Mesendoderm (in vitro differentiated cells): Measurements from ENCODE around the gene NHLRC4.
A peak's percentile ranks its signal among the peaks of the same experiment; 100 is the strongest.

Experiments
- DNase-seq: peaks from one replicate; pipeline ENCODE4 v3.0.0; 2013
- H2AK5ac ChIP-seq: 2 replicates; pipeline ENCODE4 v1.6.1; 2013; ENCODE audit warnings: low read length, inconsistent platforms
- H2BK120ac ChIP-seq: 2 replicates; pipeline ENCODE4 v1.6.1; 2013; ENCODE audit warnings: low read depth, mild to moderate bottlenecking, low read length, moderate library complexity, mixed read lengths
- H2BK15ac ChIP-seq: replicated peaks from 2 replicates; pipeline ENCODE4 v1.6.1; 2013; ENCODE audit warnings: low read depth, mild to moderate bottlenecking, moderate library complexity
- H2BK5ac ChIP-seq: 2 replicates; pipeline ENCODE4 v1.6.1; 2013; ENCODE audit warnings: low read length, inconsistent platforms
- H3K18ac ChIP-seq: 2 replicates; pipeline ENCODE4 v1.6.1; 2013; ENCODE audit warnings: mild to moderate bottlenecking, low read length, mixed read lengths
- H3K23ac ChIP-seq: one replicate; pipeline ENCODE4 v1.6.1; 2013; ENCODE audit warnings: low read length
- H3K27ac ChIP-seq: 2 replicates; pipeline ENCODE4 v1.5.1; 2013; ENCODE audit warnings: low read depth, mild to moderate bottlenecking, inconsistent platforms, low read length, moderate library complexity
- H3K27me3 ChIP-seq: 2 replicates; pipeline ENCODE4 v1.6.1; 2013; ENCODE audit warnings: low read length, control low read depth, mild to moderate bottlenecking, inconsistent platforms; ENCODE audit not compliant: insufficient read depth, poor library complexity
- H3K36me3 ChIP-seq: 2 replicates; pipeline ENCODE4 v1.6.1; 2013; ENCODE audit warnings: low read length, inconsistent platforms; ENCODE audit not compliant: control insufficient read depth, insufficient read depth
- H3K4ac ChIP-seq: one replicate; pipeline ENCODE4 v1.6.1; 2013; ENCODE audit warnings: low read depth, mild to moderate bottlenecking, low read length, moderate library complexity
- H3K4me1 ChIP-seq: 2 replicates; pipeline ENCODE4 v1.6.1; 2013; ENCODE audit warnings: low read depth, low read length, inconsistent platforms; ENCODE audit not compliant: control insufficient read depth
- H3K4me2 ChIP-seq: 2 replicates; pipeline ENCODE4 v1.6.1; 2013; ENCODE audit warnings: low read length
- H3K4me3 ChIP-seq: 2 replicates; pipeline ENCODE4 v1.5.1; 2013; ENCODE audit warnings: mild to moderate bottlenecking, low read length
- H3K56ac ChIP-seq: one replicate; pipeline ENCODE4 v1.6.1; 2013; ENCODE audit warnings: low read length
- H3K79me1 ChIP-seq: 2 replicates; pipeline ENCODE4 v1.6.1; 2013; ENCODE audit warnings: low read length, inconsistent platforms
- H3K79me2 ChIP-seq: 2 replicates; pipeline ENCODE4 v1.6.1; 2013; ENCODE audit warnings: mild to moderate bottlenecking, low read length; ENCODE audit not compliant: control insufficient read depth, insufficient read depth
- H3K9ac ChIP-seq: 2 replicates; pipeline ENCODE4 v1.6.1; 2013; ENCODE audit warnings: low read length, inconsistent platforms
- H4K5ac ChIP-seq: one replicate; pipeline ENCODE4 v1.6.1; 2013; ENCODE audit warnings: low read length
- H4K8ac ChIP-seq: one replicate; pipeline ENCODE4 v1.6.1; 2013; ENCODE audit warnings: low read depth, mild to moderate bottlenecking, control low read depth, low read length, moderate library complexity
- WGBS: extraction: QIAGEN DNeasy Blood & Tissue Kit; methylation state at CpG from one replicate; pipeline ENCODE4 v1.1.7; 2013; ENCODE audit warnings: low lambda C conversion rate, missing lambda C conversion rate; ENCODE audit not compliant: insufficient coverage; ENCODE audit errors: extremely low coverage; 5-methylcytosine and 5-hydroxymethylcytosine counted together

NHLRC4 gene

DNA sequence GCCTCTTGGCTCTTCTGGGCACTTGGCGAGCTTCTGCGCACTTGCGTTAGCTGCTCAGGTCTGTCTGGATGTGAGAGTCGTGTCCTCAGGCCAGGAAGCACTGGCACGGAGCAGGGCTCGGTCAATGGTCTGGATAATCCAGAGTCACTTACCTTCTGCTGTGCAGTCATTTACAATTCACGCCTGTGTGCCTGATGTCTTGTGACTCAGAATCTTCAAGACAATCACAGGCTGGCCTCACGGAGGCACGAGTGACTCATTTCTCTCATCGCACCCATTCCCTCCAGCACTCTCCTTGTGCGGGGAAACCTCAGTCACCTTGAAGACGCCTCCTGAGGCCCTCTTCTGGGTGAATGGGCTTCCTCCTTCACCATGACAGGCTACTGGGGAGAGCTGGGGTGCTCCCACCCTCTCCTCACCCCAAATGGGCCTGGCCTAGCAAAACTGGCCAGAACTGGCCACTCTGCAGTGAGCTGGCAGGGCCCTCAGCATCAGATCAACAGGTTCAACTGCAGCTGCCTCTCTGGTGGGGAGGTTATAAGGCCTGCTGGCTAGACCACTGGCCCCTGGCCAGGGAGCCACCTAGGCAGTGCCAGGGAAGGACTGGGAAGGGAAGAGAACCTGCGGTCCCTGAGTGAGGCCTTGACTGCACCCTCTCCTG lies 41.2 kb upstream of the NHLRC4 start:
- Histone ChIP-seq H3K4ac (no peak overlapping the region), H4K8ac (no peak overlapping the region), H3K18ac (no peak overlapping the region), H3K9ac (peak overlapping the region; percentile 98), H2BK120ac (no peak overlapping the region), H3K4me1 (peaks cover 11% of the 10 kb centered on the region), H3K79me1 (peaks cover 28% of the 10 kb centered on the region), H3K79me2 (peaks cover 32% of the 10 kb centered on the region), H3K56ac (peak overlapping the region; percentile 99), H2BK15ac (no peak overlapping the region), H2AK5ac (no peak overlapping the region), H3K27me3 (no peaks in the 10 kb centered on the region), H2BK5ac (no peak overlapping the region), H3K27ac (no peak overlapping the region), H3K4me3 (no peak overlapping the region), H3K36me3 (peaks cover 1% of the 10 kb centered on the region), H4K5ac (no peak overlapping the region), H3K23ac (peak overlapping the region; percentile 0), H3K4me2 (peak overlapping the region; percentile 99)
- no CpG with 5 or more reads among the region's 13 CpGs for WGBS
- DNase-seq: peak; percentile 67

GRCh38 chr16:526181-527014 lies 40.4 kb upstream of the NHLRC4 start:
- Histone ChIP-seq H3K18ac (peak overlapping the region; percentile 35), H3K79me2 (peaks cover 39% of the 10 kb centered on the region), H2BK15ac (no peak overlapping the region), H3K79me1 (peaks cover 31% of the 10 kb centered on the region), H3K27me3 (no peaks in the 10 kb centered on the region), H3K27ac (peak overlapping the region; percentile 84), H3K23ac (peak overlapping the region; percentile 100), H2BK120ac (no peak overlapping the region), H3K36me3 (no peaks in the 10 kb centered on the region), H3K4me1 (peaks cover 11% of the 10 kb centered on the region), H3K56ac (peak overlapping the region; percentile 99), H3K4me2 (peak overlapping the region; percentile 99), H3K4ac (peak overlapping the region; percentile 44), H3K9ac (peak overlapping the region; percentile 98), H4K5ac (no peak overlapping the region), H2AK5ac (peak overlapping the region; percentile 43), H4K8ac (no peak overlapping the region), H3K4me3 (peak overlapping the region; percentile 74), H2BK5ac (no peak overlapping the region)
- no CpG with 5 or more reads among the region's 26 CpGs for WGBS
- DNase-seq: peak; percentile 87

DNA sequence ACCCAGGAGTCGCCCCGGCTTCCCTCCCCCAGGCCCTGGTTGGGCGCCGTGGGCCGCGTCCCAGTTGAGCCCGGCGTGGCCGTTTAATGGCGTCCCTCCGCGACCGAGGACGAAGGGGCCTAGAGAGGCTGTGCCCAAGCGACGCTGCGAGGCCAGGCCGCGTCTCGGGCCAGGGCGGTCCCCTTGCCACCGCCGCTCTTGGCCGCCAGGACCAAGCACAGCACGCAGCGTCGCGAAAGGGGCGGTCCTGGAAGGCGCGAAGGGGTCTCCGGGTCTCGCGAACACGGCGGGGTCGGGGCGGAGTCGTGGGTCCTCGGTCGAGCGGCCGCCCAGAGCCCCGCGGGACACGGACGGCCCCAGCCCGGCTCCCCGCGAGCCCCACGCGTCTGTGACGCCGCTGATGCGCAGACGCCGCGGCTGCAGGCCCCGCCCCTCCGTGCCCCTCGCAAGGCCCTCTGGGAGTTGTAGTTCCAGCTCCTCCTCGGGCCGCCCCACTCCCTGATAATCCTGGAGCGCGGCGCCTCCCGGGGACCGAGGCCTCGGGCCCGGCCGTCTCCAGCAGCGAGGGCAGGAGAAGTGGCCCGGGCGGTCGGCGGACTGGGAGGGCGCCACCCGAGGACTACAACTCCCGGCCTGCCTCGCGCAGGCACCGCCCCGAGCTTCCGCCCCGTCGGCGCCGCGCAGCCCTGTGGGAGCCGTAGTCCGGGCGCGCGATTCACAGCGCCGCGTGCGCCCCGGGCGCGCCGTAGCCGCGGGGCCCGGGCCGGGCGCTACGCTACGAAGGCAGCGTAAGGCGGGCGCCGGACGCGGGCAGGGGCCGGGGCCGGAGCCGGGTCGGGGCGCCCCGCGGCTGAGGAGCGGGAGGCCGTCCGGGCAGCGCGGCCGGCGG lies 39.5 kb upstream of the NHLRC4 start, which contains the start of gene CAPN15:
Gene CAPN15, plus strand, starts transcription at position 698 of the 889 bp plus-strand sequence. CDS start 19,127 bp downstream, outside the sequence.
- H3K36me3 ChIP-seq: no peaks in the 10 kb centered on the region
- H3K79me1 ChIP-seq: peaks cover 31% of the 10 kb centered on the region
- peak within 1 kb of the TSS; percentile 82 for H3K4ac ChIP-seq
- no peaks in the 10 kb centered on the region for H3K27me3 ChIP-seq
- H4K8ac ChIP-seq: no peak within 1 kb of the TSS
- peak within 1 kb of the TSS; percentile 98 for H3K9ac ChIP-seq
- H2BK5ac ChIP-seq: peak within 1 kb of the TSS; percentile 35
- WGBS: no CpG with 5 or more reads among the region's 129 CpGs
- H3K79me2 ChIP-seq: peaks cover 47% of the 10 kb centered on the region
- H4K5ac ChIP-seq: no peak within 1 kb of the TSS
- peak; percentile 94 for DNase-seq
- peak within 1 kb of the TSS; percentile 84 for H3K27ac ChIP-seq
- peak within 1 kb of the TSS; percentile 99 for H3K4me2 ChIP-seq
- H2AK5ac ChIP-seq: peak within 1 kb of the TSS; percentile 43
- peaks cover 11% of the 10 kb centered on the region for H3K4me1 ChIP-seq
- peak within 1 kb of the TSS; percentile 100 for H3K23ac ChIP-seq
- peak within 1 kb of the TSS; percentile 81 for H3K18ac ChIP-seq
- H2BK15ac ChIP-seq: no peak within 1 kb of the TSS
- H2BK120ac ChIP-seq: no peak within 1 kb of the TSS
- peak within 1 kb of the TSS; percentile 79 for H3K4me3 ChIP-seq
- H3K56ac ChIP-seq: peak within 1 kb of the TSS; percentile 99

DNA sequence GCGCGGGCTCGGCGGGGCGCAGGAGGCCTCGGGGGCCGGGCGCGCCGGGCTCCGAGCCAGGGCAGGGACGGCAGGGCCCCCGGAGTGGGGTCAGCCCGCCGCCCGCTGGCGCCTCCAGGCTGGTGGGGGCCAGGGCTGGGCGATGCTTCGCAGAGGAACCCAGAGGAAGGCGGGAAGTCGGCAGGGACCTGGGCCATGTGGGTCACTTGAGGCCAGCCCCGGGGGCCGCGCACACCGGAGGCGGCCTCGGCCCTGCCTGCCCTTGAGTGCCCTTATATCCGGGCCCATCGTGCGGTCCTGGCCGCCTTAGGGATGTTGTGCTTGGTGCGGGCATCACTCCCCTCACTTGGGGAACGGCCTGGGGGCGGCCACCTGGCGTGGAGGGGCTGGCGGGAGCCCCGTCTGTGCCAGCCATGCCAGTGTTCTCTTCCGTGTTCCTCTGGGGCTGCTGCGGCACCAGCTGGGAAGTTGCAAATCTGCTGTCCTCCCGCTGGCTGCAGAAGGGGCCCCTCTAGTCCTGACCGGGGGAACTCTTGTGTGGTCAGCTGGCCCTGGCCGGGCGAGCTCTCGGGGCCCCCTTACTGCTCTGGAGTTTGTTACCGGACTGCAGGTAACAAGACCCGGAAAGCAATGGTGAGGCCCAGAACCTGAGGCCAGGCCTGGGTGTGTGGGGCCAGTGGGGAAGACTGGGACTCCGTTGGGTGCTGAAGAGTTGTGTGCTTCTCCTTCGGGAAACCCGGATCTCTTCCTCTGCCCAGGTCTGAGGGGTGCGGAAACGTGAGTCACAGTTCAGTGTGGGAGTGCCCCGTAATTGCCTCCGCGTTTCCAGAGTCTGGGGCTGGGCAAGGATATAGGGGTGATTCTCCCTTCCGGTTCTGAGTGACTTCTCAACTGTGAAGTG lies 38.4 kb upstream of the NHLRC4 start:
- peak overlapping the region; percentile 80 for H3K4me2 ChIP-seq
- no peak overlapping the region for H2BK120ac ChIP-seq
- peak overlapping the region; percentile 79 for H3K4me3 ChIP-seq
- WGBS: no CpG with 5 or more reads among the region's 55 CpGs
- H2BK15ac ChIP-seq: no peak overlapping the region
- peak overlapping the region; percentile 58 for H3K4ac ChIP-seq
- H2AK5ac ChIP-seq: no peak overlapping the region
- peak overlapping the region; percentile 30 for H2BK5ac ChIP-seq
- no peak overlapping the region for H4K5ac ChIP-seq
- H3K27me3 ChIP-seq: no peaks in the 10 kb centered on the region
- DNase-seq: peak; percentile 57
- no peaks in the 10 kb centered on the region for H3K36me3 ChIP-seq
- peaks cover 31% of the 10 kb centered on the region for H3K79me1 ChIP-seq
- peak overlapping the region; percentile 71 for H3K18ac ChIP-seq
- no peak overlapping the region for H3K27ac ChIP-seq
- H4K8ac ChIP-seq: no peak overlapping the region
- peak overlapping the region; percentile 66 for H3K23ac ChIP-seq
- peak overlapping the region; percentile 95 for H3K9ac ChIP-seq
- H3K4me1 ChIP-seq: peaks cover 11% of the 10 kb centered on the region
- peak overlapping the region; percentile 98 for H3K56ac ChIP-seq
- peaks cover 50% of the 10 kb centered on the region for H3K79me2 ChIP-seq
